DND-41 (cell line): Measurements from ENCODE around the gene ARL4D.

ENCODE experiments used
- ATAC-seq: fragments of 200-7000 bp; cut with Tn5 transposase; 3 replicates; pipeline ENCODE4 v1.9.1; 2021; ENCODE audit warnings: low read depth; ENCODE audit not compliant: insufficient read depth
- DNase-seq: peaks from one replicate; pipeline ENCODE4 v3.0.0-alpha.2; 2020
- H2AFZ ChIP-seq: 2 replicates; pipeline ENCODE4 v1.6.0; 2012; ENCODE audit warnings: low read depth, low read length
- H3K27ac ChIP-seq: 2 replicates; pipeline ENCODE4 v1.5.1; 2012; ENCODE audit warnings: low read length, inconsistent platforms
- H3K27me3 ChIP-seq: fragments of 200-600 bp; sonication (generic); 2 replicates; pipeline ENCODE4 v1.6.0; 2012; ENCODE audit warnings: low read length, mild to moderate bottlenecking, inconsistent platforms; ENCODE audit not compliant: insufficient read depth, poor library complexity
- H3K36me3 ChIP-seq: 2 replicates; pipeline ENCODE4 v1.5.1; 2012; ENCODE audit warnings: low read length, inconsistent platforms; ENCODE audit not compliant: insufficient read depth
- H3K4me1 ChIP-seq: 2 replicates; pipeline ENCODE4 v1.5.1; 2012; ENCODE audit warnings: mild to moderate bottlenecking, low read length; ENCODE audit not compliant: insufficient read depth
- H3K4me2 ChIP-seq: 2 replicates; pipeline ENCODE4 v1.6.0; 2012; ENCODE audit warnings: mild to moderate bottlenecking, moderate library complexity, low read length, inconsistent platforms; ENCODE audit not compliant: insufficient read depth
- H3K4me3 ChIP-seq, 2 experiments: fragments of 200-600 bp in 1 of 2; shearing (Covaris generic) in 1 of 2; 2 replicates each; pipeline ENCODE4 v1.5.1; 2012 to 2016; ENCODE audit warnings: inconsistent platforms in 2 of 2, low read length in 2 of 2, mild to moderate bottlenecking in 2 of 2, low read depth in 1 of 2, moderate library complexity in 1 of 2
- H3K79me2 ChIP-seq: 2 replicates; pipeline ENCODE4 v1.6.0; 2012; ENCODE audit warnings: low read length, inconsistent platforms; ENCODE audit not compliant: insufficient read depth
- H3K9ac ChIP-seq: 2 replicates; pipeline ENCODE4 v1.6.0; 2012; ENCODE audit warnings: low read depth, mild to moderate bottlenecking, inconsistent platforms, low read length, moderate library complexity
- H3K9me3 ChIP-seq: 2 replicates; pipeline ENCODE4 v1.5.1; 2012; ENCODE audit warnings: low read length, moderate library complexity, mild to moderate bottlenecking, inconsistent platforms; ENCODE audit not compliant: insufficient read depth, severe bottlenecking
- H4K20me1 ChIP-seq: 2 replicates; pipeline ENCODE4 v1.6.0; 2012; ENCODE audit warnings: low read length; ENCODE audit not compliant: insufficient read depth
- EZH2 ChIP-seq: IDR thresholded peaks from 3 replicates; pipeline ENCODE4 v1.6.1; 2012; ENCODE audit warnings: borderline replicate concordance, low read depth, mild to moderate bottlenecking, moderate library complexity, low read length, inconsistent platforms; ENCODE audit not compliant: severe bottlenecking
- TF ChIP-seq, protein P1 (sequence below): IDR thresholded peaks from 2 replicates; pipeline ENCODE4 v1.5.1; 2012; ENCODE audit warnings: borderline replicate concordance, low read length, moderate library complexity, mild to moderate bottlenecking; ENCODE audit not compliant: poor library complexity, severe bottlenecking; ENCODE audit errors: extremely low read depth

The ARL4D gene

DNA sequence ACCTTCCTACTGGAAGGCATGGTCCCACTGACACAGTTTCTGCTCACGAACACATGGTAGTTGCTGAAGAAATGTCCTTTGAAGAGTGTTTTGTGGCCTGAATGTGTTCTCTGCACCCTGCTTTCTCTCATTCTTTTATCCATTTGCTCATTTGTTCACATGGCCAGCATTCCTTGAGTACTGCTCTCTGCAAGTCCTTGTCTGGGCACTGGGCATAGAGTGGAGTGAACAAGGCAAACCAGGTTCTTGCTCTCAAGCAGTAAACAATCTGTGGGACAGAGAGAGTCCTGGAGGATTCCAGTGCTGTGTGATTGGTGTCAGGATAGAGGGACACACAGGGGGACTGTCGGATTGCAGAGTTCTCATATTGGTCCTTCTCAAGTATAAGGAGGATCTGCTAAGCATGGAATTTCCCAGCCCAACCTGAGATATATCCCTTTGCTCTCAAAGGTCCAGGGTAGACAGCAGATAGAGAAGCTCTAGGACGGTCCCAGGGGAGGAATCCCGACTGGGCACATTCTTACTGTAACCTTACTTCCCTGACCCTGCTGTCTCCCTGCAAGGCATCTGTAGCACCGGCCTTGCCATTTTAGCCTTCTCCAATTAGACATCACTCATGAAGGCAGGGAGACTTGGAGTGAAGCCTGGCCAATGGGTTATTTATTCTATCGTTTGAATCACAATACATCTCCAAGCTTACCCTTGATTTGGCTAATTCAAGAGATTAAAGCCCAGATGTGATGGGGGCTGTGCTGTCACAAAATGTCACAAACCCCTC, 32.3 kb downstream of the ARL4D start:
- H3K4me3 ChIP-seq: no peak overlapping the region
- ATAC-seq (no peak), DNase-seq (no peak)
- no peaks in the 10 kb centered on the region for H3K36me3 ChIP-seq
- H3K27me3 ChIP-seq: peaks cover 8% of the 10 kb centered on the region
- H3K27ac ChIP-seq: no peak overlapping the region
- H3K9ac ChIP-seq: no peak overlapping the region
- no peak overlapping the region for H2AFZ ChIP-seq
- no peak for TF ChIP-seq EZH2
- no peaks in the 10 kb centered on the region for H3K9me3 ChIP-seq
- H3K4me1 ChIP-seq: no peaks in the 10 kb centered on the region
- no peak overlapping the region for H3K4me2 ChIP-seq
- H3K79me2 ChIP-seq: no peaks in the 10 kb centered on the region
- no peaks in the 10 kb centered on the region for H4K20me1 ChIP-seq

DNA sequence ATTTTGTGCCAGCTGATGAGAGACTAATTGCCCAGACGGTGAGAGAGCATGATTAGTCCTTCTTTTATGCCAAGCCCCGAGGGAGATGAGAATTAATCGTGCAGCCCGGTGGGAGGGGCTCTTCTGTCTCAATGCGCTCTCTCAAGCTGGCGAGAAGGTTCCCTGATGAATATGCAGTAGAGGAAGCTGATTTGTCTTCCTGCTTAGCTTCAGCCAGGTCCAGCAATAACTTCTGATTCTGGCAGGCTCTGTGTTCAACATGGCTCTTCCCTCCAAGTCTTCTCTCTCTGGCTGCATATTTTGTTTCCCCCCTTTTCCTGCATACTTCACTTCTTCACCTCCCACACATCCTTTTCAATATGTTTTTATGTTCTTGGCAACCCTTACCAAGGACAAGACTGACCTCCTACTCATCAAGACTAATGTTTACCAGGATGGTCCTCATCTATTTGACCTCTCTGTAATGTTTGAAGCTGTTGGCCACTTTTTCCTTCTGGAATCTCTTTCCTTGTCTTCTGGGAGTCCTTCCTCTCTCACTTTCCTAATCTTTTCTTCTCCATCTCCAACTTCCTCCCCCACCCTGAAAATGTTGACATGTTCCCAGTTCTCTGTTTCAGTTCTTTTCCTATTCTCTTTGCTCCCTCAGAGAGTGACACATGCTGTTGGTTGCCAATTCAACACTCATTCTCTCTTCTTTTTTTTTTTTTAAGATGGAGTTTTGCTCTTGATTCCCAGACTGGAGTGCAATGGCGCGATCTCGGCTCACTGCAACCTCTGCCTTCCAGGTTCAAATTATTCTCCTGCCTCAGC, 33.1 kb downstream of the ARL4D start:
- Histone ChIP-seq H3K27me3 (peaks cover 8% of the 10 kb centered on the region), H2AFZ (no peak overlapping the region), H4K20me1 (no peaks in the 10 kb centered on the region), H3K79me2 (no peaks in the 10 kb centered on the region), H3K27ac (no peak overlapping the region), H3K9me3 (no peaks in the 10 kb centered on the region), H3K4me1 (no peaks in the 10 kb centered on the region), H3K4me3 (no peak overlapping the region), H3K9ac (no peak overlapping the region), H3K4me2 (no peak overlapping the region), H3K36me3 (no peaks in the 10 kb centered on the region)
- ATAC-seq: no peak
- DNase-seq: no peak
- TF ChIP-seq, protein P1, sequence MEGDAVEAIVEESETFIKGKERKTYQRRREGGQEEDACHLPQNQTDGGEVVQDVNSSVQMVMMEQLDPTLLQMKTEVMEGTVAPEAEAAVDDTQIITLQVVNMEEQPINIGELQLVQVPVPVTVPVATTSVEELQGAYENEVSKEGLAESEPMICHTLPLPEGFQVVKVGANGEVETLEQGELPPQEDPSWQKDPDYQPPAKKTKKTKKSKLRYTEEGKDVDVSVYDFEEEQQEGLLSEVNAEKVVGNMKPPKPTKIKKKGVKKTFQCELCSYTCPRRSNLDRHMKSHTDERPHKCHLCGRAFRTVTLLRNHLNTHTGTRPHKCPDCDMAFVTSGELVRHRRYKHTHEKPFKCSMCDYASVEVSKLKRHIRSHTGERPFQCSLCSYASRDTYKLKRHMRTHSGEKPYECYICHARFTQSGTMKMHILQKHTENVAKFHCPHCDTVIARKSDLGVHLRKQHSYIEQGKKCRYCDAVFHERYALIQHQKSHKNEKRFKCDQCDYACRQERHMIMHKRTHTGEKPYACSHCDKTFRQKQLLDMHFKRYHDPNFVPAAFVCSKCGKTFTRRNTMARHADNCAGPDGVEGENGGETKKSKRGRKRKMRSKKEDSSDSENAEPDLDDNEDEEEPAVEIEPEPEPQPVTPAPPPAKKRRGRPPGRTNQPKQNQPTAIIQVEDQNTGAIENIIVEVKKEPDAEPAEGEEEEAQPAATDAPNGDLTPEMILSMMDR: no peak
- no peak for TF ChIP-seq EZH2

GRCh38 chr17:43434902-43435319, 36.1 kb downstream of the ARL4D start:
- no peaks in the 10 kb centered on the region for H4K20me1 ChIP-seq
- no peaks in the 10 kb centered on the region for H3K9me3 ChIP-seq
- H3K4me2 ChIP-seq: no peak overlapping the region
- TF ChIP-seq, protein P1: no peak
- no peak for TF ChIP-seq EZH2
- peaks cover 11% of the 10 kb centered on the region for H3K27me3 ChIP-seq
- DNase-seq (no peak), ATAC-seq (no peak)
- H3K27ac ChIP-seq: no peak overlapping the region
- no peak overlapping the region for H2AFZ ChIP-seq
- no peaks in the 10 kb centered on the region for H3K4me1 ChIP-seq
- no peaks in the 10 kb centered on the region for H3K79me2 ChIP-seq
- no peak overlapping the region for H3K9ac ChIP-seq
- H3K36me3 ChIP-seq: no peaks in the 10 kb centered on the region
- H3K4me3 ChIP-seq: no peak overlapping the region

GRCh38 chr17:43437756-43438155, 39.0 kb downstream of the ARL4D start:
- H3K9me3 ChIP-seq: no peaks in the 10 kb centered on the region
- DNase-seq (no peak), ATAC-seq (no peak)
- H3K4me3 ChIP-seq: no peak overlapping the region
- no peaks in the 10 kb centered on the region for H3K36me3 ChIP-seq
- H3K9ac ChIP-seq: no peak overlapping the region
- TF ChIP-seq EZH2: no peak
- TF ChIP-seq, protein P1: no peak
- H4K20me1 ChIP-seq: no peaks in the 10 kb centered on the region
- H3K4me1 ChIP-seq: no peaks in the 10 kb centered on the region
- no peak overlapping the region for H2AFZ ChIP-seq
- H3K27me3 ChIP-seq: peaks cover 11% of the 10 kb centered on the region
- no peaks in the 10 kb centered on the region for H3K79me2 ChIP-seq
- no peak overlapping the region for H3K27ac ChIP-seq
- H3K4me2 ChIP-seq: no peak overlapping the region
